HG02870 (cell line): ENCODE results near the gene PPFIA1.
"Not testable (repeated sequence)": the region's sequence is repeated elsewhere in the genome, so short reads cannot be mapped to it uniquely, and the experiment has no call there.

Experiments
- ATAC-seq: cut with Tn5 transposase; IDR thresholded peaks from one replicate; pipeline ENCODE4 v1.9.1; 2021; ENCODE audit warnings: mild to moderate bottlenecking, moderate library complexity; ENCODE audit not compliant: unreplicated experiment

Gene PPFIA1

DNA sequence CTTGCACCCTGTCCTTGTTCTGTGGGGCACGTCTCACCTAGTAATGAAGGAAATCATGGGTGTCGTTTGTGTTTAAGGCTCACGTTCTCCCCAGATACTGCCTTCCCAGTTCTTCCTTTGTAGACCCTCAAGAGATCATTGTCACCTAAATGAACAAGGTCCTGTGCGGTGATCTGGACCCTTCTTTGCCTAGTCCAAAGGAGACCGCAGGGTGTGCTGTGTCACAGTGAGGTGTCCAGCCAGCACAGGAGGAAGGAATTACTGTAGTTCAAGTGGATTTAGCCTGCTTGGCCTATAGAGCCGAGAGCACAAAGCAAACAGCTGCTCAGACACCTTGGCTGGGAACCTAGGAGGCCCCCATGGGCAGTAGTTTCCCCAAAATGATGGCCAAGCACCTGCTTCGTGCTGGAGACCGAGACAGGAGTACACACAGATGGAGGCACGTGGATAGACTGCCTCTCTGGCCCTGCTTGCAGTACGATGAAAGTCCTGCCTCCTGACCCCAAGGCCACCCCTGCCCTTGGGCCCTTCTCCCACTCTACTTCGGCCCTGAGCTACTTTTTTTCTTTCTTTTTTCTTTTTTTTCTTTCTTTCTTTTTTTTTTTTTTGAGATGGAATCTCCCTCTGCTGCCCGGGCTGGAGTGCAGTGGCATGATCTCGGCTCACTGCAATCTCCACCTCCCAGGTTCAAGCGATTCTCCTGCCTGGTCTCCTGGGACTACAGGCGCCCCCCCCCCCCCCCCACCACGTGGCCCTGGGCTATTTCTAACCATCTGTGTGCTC lies 19.4 kb upstream of the PPFIA1 start:
- no peak for ATAC-seq

DNA sequence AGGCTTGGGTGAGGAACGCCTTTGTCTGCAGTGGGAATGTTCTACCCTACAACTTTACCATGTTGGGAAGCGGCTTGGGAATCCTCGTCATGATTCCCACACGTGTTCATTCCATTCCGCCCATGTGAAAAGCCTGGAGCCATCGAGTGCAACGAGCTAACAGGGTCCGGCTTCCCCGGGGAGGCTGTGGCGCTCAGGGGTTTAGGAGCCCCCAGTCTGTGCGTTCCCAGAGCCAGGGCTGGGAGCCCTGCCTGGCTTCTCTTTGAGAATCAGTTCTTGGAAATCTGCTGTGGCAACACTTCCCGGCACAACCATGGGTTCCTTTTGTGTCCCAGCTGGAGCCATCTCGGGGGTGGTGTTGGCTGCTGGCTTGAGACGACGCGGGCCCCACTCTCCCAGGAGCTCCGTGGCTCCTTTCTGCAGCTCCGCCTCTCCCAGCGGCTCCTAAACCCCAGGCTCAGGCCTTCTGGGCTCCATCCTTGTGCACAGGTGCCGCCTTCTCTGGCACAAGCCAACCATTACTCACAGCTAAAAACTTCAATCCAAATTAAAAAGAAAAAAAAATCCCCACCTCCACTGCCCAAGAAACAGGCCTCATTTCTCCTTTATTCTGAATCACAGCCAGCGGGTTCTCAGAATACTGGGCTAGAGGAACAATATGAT lies 18.7 kb upstream of the PPFIA1 start:
- no peak for ATAC-seq

- ATAC-seq = no peak
Measured at GRCh38 chr11:70252844-70253243, 17.6 kb upstream of the PPFIA1 start.

DNA sequence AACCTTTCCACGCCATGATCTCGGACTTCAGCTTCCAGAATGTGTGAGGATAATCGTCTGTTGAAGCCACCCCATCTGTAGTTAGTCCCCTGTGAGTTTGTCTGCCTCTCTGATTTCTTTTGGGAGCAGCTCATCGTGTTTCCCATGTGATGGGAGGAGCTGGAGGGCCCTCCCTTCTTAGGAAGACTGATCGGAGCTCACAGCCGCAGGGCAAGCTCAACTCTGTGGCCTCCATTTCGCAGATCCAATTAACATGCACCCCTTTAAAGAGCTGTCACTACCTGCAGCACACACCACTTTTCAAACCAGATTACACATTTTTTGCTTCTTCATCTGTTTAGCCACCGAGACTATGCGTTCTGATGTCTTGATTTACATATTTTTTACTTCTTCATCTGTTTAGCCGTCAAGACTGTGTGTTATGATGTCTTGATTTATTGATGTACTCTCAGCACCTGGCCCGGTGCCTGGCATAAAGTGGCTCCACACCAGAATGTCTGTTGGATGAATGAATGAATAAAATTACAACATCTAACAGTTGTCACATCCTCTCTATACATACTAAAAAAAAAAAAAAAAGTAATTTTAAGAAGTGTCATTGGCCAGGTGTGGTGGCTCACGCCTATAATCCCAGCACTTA lies 14.9 kb upstream of the PPFIA1 start:
- no peak for ATAC-seq

DNA sequence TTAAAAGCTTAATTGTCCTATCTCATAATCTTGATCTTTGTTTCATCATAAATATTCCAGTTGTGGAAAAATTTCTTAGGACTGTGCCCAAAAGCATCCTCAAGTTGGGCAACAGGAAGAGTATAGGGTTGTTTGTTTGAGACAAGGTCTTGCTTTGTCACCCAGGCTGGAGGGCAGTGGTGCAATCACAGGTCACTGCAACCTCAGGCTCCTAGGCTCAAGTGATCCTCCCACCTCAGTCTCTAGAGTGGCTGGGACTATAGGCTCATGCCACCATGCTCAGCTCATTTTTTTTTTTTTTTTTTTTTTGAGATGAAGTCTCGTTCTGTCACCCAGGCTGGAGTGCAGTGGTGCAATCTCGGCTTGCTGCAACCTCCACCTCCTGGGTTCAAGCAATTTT lies 11.4 kb upstream of the PPFIA1 start:
- not testable (repeated sequence) for ATAC-seq

DNA sequence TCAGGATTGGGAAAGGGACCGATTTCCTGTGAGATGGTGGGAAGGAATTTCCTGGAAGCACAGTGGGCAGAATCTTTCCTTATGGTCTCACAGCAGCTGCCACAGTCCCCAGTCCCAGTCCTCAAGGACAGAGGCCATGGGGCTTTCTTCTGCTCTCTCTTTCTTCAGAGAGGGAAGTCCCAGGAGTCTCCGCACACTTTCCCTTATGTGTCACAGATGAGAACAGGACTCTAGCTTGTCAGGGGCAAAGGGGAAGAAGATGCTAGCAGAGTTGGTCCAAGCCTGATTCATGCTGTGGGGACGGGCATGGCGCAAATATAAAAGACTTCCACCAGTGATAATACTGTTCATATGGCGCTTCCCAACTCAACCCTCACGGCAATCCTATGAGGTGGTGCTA lies 7.5 kb upstream of the PPFIA1 start:
- ATAC-seq = no peak

GRCh38 chr11:70263363-70263762 lies 7.1 kb upstream of the PPFIA1 start:
- no peak for ATAC-seq

GRCh38 chr11:70265341-70265740 lies 5.1 kb upstream of the PPFIA1 start:
- ATAC-seq = peak; percentile 48

GRCh38 chr11:70267405-70267950 lies 3.0 kb upstream of the PPFIA1 start:
- no peak for ATAC-seq

GRCh38 chr11:70268526-70268925 lies 2.0 kb upstream of the PPFIA1 start:
- ATAC-seq = no peak

DNA sequence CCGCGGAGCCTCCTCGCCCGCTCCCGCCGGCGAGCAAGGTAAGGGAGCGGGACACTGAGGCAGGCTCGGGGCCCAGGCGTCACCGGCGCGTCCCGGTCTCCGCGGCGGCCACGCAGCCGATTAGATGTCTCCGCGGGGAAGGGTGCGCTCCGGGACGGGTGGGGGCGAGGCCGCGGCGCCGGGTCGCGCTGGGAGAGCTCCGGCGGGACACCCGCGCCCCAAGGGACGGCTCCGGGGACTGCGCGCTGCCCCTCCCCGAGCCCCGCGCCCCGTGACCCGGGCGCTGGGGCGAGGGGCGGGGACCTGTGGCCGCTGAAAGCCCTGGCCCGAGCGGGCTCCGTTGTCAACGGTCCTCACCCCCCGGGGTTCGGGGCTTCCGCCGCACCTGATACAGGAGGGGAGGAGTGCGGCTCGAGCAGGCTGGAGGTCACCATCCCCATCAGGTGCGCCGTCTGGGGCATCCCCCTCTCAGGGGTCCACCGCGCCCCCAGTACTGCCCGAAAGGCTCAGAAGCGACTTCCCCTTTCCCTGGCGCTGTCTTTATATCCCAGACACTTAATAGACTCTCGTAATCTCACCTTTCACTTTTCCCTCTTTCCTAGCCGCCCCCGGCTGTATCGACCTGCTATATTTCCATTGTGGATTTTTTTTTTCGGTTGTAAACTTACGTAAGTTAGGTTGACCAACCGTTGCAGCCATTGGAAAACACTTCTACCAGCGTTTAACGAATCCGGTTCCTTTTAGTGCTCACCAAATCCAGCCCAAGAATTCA lies 573 bp downstream of the PPFIA1 start:
- peak; percentile 25 for ATAC-seq

DNA sequence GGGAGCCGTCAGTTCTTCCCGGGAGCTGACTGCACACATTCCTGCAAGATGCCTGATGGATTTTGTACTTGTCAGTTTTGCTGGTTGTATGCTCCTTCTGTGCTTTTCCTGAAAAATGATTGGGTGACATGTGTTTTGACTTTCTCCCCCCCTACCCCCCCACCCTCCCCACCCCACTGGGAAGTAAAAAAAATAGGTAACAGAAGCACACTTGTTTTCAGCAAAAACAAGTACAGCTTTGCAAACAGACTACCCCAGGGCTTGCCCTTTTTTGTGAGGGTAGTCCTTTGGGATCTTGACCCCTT lies 1.1 kb downstream of the PPFIA1 start:
- no peak for ATAC-seq

DNA sequence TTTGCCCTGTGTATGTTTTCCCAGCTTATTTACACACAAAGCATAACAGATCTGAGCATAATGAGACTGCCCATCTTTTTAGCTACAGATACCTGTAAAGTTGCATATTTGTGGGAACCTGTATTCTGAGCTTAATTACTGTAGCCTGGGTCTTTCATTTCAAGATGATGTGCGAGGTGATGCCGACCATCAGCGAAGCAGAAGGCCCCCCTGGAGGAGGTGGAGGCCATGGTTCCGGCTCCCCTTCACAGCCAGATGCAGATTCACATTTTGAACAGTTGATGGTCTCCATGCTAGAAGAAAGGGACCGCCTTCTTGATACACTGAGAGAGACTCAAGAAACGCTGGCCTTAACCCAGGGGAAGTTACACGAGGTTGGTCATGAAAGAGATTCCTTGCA lies 1.5 kb downstream of the PPFIA1 start:
- ATAC-seq = no peak

DNA sequence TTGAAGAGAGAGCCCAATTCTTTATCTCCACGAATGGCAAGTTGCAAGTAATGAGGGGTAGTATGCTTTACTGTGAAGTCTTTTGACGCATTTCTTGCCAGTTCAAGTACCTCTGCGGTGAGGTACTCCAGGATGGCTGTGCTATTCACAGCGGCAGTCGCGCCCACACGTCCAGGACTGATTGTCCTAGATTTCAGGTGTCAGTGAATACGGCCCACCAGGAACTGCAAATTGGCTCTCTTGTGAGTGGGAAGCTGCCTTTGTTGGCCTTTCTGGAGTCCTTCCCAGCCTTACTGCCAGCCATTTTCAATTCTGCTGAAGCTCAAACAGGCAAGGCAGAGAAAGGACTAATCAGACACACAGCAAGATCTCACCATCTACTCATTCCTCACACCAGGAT lies 8.5 kb downstream of the PPFIA1 start:
- ATAC-seq = no peak

DNA sequence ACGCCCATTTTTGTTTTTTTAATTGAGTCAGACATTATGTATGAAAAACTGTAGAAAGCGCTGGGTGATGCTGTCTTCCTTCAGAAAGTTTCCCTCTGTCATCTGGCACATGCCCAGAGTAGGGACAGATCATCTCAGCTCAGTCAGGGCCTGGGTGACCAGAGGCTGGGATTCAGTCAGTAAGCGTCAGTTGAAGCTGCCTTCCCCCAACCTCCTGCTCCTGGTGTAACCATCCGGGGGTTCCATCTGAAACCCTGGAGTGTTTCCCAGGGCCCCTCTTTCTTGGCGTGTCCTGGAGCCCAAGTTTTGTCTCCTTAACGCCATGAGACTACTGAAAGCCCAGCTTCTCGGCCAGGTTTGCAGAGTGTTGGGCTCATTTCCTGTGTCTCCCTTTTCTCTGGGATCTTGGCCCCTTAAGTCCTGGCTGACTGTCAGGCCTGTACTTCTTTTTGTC lies 10.7 kb downstream of the PPFIA1 start:
- ATAC-seq = no peak

DNA sequence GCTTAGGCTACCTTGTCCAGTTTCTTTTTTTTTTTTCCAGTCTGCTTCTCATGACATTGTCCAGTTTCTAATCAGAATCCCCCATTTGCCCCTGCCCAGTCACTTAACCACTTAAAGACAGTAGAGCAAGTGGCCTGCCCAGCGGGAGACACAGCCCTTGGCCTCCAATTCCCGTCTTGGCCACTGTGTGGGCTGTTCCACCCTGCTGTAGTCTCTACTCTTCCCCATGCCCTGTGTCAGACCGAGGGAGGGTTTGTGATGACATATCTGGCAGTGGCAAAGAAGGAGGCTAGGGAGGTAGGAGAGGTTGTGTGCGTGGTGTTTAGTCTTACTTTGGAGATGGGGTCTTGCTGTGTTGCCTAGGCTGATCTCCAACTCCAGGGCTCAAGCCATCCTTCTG lies 11.5 kb downstream of the PPFIA1 start:
- ATAC-seq = no peak

GRCh38 chr11:70288721-70289120 lies 18.2 kb downstream of the PPFIA1 start:
- ATAC-seq = no peak

DNA sequence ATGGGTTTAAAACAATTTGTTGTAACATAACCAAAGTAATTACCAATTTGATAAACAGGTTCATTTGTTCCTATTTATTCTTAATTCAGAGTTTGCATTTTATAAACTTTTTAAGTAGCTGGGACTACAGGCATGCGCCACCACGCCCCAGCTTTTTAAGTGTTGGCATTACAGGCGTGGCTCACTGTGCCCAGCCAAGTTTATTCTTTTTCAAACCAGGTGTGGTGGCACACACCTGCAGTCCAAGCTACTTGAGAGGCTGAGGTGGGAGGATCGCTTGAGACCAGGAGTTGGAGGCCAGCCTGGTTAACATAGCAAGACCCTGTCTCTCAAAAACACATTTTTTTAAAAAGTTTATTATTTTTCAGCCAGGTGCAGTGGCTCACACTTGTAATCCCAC lies 19.1 kb downstream of the PPFIA1 start:
- ATAC-seq = no peak

DNA sequence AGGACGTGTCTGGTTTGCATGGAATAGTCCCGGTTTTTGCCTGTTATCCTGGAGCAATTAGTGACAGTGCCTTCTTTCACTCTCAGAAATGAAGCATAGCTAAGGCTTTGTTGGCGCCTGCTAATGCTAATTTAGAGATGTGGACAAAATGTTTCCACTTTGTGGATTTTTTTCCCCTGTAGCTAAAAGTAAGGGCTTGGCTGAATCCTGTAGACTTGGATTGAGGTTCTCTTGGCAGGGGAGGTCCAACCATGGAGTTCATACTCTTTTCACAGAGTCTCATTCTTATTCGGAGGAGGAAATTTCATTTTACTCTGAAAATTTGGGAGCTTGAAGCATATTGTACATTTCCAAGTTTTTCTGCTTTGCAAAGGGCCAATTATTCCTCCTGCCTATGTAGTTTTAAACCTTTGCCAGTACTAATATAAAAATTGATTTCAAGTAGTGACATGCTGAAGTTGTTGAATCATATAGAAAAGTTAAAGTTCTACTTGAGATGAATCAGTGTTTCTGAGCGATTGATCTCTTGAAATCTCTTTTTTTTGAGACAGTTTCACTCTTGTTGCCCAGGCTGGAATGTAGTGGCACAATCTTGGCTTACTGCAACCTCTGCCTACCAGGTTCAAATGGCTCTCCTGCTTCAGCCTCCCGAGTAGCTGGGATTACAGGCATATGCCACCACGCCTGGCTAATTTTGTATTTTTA lies 20.0 kb downstream of the PPFIA1 start:
- ATAC-seq = no peak

- ATAC-seq = no peak
Measured at GRCh38 chr11:70292166-70292565, 21.7 kb downstream of the PPFIA1 start.

DNA sequence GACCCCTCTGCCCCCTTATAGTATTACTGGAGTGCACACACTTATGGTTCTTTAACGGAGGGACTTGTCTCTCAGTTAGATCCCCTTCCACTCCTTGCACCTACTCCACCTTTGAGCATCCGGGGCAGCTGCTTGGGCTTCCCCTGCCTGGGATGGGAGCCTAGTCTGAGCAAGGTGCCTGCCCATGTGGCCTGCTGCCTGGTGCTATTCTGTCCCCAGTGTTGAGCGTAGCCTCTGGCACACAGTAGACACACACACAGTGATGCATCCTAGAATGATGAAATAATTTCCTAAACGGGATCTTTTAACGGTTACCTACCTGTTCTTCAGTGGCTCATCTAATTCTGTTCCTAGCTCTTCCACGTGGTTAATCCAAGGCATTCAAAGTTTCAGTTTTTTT lies 22.4 kb downstream of the PPFIA1 start:
- no peak for ATAC-seq
